Brain microvascular endothelial cell (primary cell): ENCODE measurements around the gene SKIDA1.
A peak's percentile ranks its signal among the peaks of the same experiment; 100 is the strongest.
"Not testable (repeated sequence)": the region's sequence is repeated elsewhere in the genome, so short reads cannot be mapped to it uniquely, and the experiment has no call there.

ENCODE experiments used
- DNase-seq: peaks from one replicate; pipeline ENCODE4 v3.0.0-alpha.2; 2020
- H3K27ac ChIP-seq: fragments of 250-450 bp; sonication (Bioruptor Pico); 2 replicates; pipeline ENCODE4 v1.5.1; 2020; ENCODE audit warnings: mild to moderate bottlenecking, moderate library complexity
- H3K27me3 ChIP-seq: fragments of 250-450 bp; sonication (Bioruptor Pico); replicated peaks from 2 replicates; pipeline ENCODE4 v1.5.1; 2020; ENCODE audit warnings: mild to moderate bottlenecking
- H3K36me3 ChIP-seq: fragments of 250-450 bp; sonication (Bioruptor Pico); replicated peaks from 2 replicates; pipeline ENCODE4 v1.5.1; 2020; ENCODE audit warnings: mild to moderate bottlenecking
- H3K4me3 ChIP-seq: 2 replicates; pipeline ENCODE4 v1.5.1; 2011; ENCODE audit warnings: low read depth, mild to moderate bottlenecking, control low read depth, low read length, moderate library complexity
- CTCF ChIP-seq: IDR thresholded peaks from 2 replicates; pipeline ENCODE4 v1.5.1; 2011; ENCODE audit warnings: low read depth, mild to moderate bottlenecking, moderate library complexity, low read length, control low read depth, inconsistent platforms; ENCODE audit errors: missing control alignments
- in situ Hi-C: cut with HindIII; loops from 2 replicates; pipeline ENCODE4 v1.10.0; 2017; ENCODE audit warnings: low sequenced_read_pairs, low pct_ligation_motif_present

SKIDA1 gene

GRCh38 chr10:21552638-21553037, 27.2 kb upstream of the SKIDA1 start:
- H3K27ac ChIP-seq, result no peak overlapping the region
- in situ Hi-C loops, result no loop called here
- H3K27me3 ChIP-seq, result no peaks in the 10 kb centered on the region
- no peak for TF ChIP-seq CTCF
- H3K4me3 ChIP-seq, result no peak overlapping the region
- DNase-seq, result no peak
- peaks cover 35% of the 10 kb centered on the region for H3K36me3 ChIP-seq

GRCh38 chr10:21547246-21547645, 21.8 kb upstream of the SKIDA1 start:
- peaks cover 45% of the 10 kb centered on the region for H3K36me3 ChIP-seq
- in situ Hi-C loops, result no loop called here

GRCh38 chr10:21540701-21541100, 15.2 kb upstream of the SKIDA1 start:
- DNase-seq, in situ Hi-C loops, H3K27ac ChIP-seq, H3K27me3 ChIP-seq, H3K4me3 ChIP-seq: not testable (repeated sequence)
- H3K36me3 ChIP-seq, result peaks cover 59% of the 10 kb centered on the region

More at GRCh38 chr10:21547246-21547645, 21.8 kb upstream of the SKIDA1 start:
- TF ChIP-seq CTCF, result no peak
- Histone ChIP-seq H3K27me3 (no peaks in the 10 kb centered on the region), H3K4me3 (no peak overlapping the region), H3K27ac (no peak overlapping the region)
- DNase-seq, result no peak

GRCh38 chr10:21536874-21537273, 11.4 kb upstream of the SKIDA1 start:
- in situ Hi-C loops, result no loop called here

GRCh38 chr10:21535976-21536375, 10.5 kb upstream of the SKIDA1 start:
- in situ Hi-C loops, H3K27ac ChIP-seq, H3K4me3 ChIP-seq, H3K27me3 ChIP-seq, DNase-seq: not testable (repeated sequence)
- peaks cover 27% of the 10 kb centered on the region for H3K36me3 ChIP-seq

More at GRCh38 chr10:21536874-21537273, 11.4 kb upstream of the SKIDA1 start:
- H3K36me3 ChIP-seq, result peaks cover 35% of the 10 kb centered on the region
- no peak for TF ChIP-seq CTCF
- H3K27me3 ChIP-seq, result no peaks in the 10 kb centered on the region
- no peak overlapping the region for H3K4me3 ChIP-seq
- no peak for DNase-seq
- no peak overlapping the region for H3K27ac ChIP-seq

GRCh38 chr10:21535494-21535965, 10.0 kb upstream of the SKIDA1 start:
- Histone ChIP-seq H3K27ac (peak overlapping the region; percentile 13), H3K4me3 (peak overlapping the region; percentile 82), H3K27me3 (no peaks in the 10 kb centered on the region), H3K36me3 (peaks cover 23% of the 10 kb centered on the region)
- in situ Hi-C loops, result no loop called here
- DNase-seq, result no peak
- no peak for TF ChIP-seq CTCF
